Smooth muscle cell (in vitro differentiated cells): ENCODE data around the gene UST. TPM values are rescaled to one million over a fixed set of nuclear protein-coding genes. Genes with fewer than 3 reads are reported as not detected.

Experiments
- DNase-seq: peaks from one replicate; lab custom pipeline; 2025; ENCODE audit not compliant: unreplicated experiment; lab: John Stamatoyannopoulos, UW
- H2AFZ ChIP-seq: fragments of 200-600 bp; sonication (generic); 2 replicates; pipeline ENCODE4 v1.6.0; 2016; ENCODE audit warnings: antibody characterized with exemption, low read depth, mild to moderate bottlenecking
- H3F3A ChIP-seq: fragments of 200-600 bp; sonication (generic); 2 replicates; pipeline ENCODE4 v1.6.0; 2017; ENCODE audit warnings: antibody characterized with exemption, low read depth
- H3K27ac ChIP-seq: fragments of 200-600 bp; sonication (generic); 2 replicates; pipeline ENCODE4 v1.5.1; 2016; ENCODE audit warnings: low read depth, mild to moderate bottlenecking
- H3K27me3 ChIP-seq: fragments of 200-600 bp; sonication (generic); 2 replicates; pipeline ENCODE4 v1.6.1; 2016; ENCODE audit warnings: low read depth, mild to moderate bottlenecking
- H3K36me3 ChIP-seq: fragments of 200-600 bp; sonication (generic); 2 replicates; pipeline ENCODE4 v1.5.1; 2016; ENCODE audit warnings: low read depth
- H3K4me1 ChIP-seq: fragments of 200-600 bp; sonication (generic); 2 replicates; pipeline ENCODE4 v1.5.1; 2016; ENCODE audit warnings: low read depth
- H3K4me2 ChIP-seq: fragments of 200-600 bp; sonication (generic); 2 replicates; pipeline ENCODE4 v1.6.0; 2016; ENCODE audit warnings: mild to moderate bottlenecking
- H3K4me3 ChIP-seq: fragments of 200-600 bp; sonication (generic); 2 replicates; pipeline ENCODE4 v1.5.1; 2016; ENCODE audit warnings: mild to moderate bottlenecking
- H3K79me2 ChIP-seq: fragments of 200-600 bp; sonication (generic); 2 replicates; pipeline ENCODE4 v1.6.0; 2016; ENCODE audit warnings: low read depth, mild to moderate bottlenecking
- H3K9ac ChIP-seq: fragments of 200-600 bp; sonication (generic); 2 replicates; pipeline ENCODE4 v1.6.0; 2016; ENCODE audit warnings: low read depth
- H3K9me3 ChIP-seq: fragments of 200-600 bp; sonication (generic); replicated peaks from 2 replicates; pipeline ENCODE4 v1.5.1; 2016; ENCODE audit warnings: low read depth
- H4K20me1 ChIP-seq: fragments of 200-600 bp; sonication (generic); 2 replicates; pipeline ENCODE4 v1.6.0; 2016; ENCODE audit warnings: low read depth
- WGBS: methylation state at CpG from one replicate; pipeline ENCODE4 v1.1.7; 2016; ENCODE audit warnings: low lambda C conversion rate; 5-methylcytosine and 5-hydroxymethylcytosine counted together
- polyA plus RNA-seq: library from polyadenylated mRNA; unstranded; fragments of >200 nt; fragmentation: Nextera tagmentation; extraction: Ambion mirVana; gene quantifications from 2 replicates; pipeline ENCODE4 v1.2.1, GENCODE V29; 2016
- total RNA-seq: library from RNA; depleted of rRNA; stranded (reverse); fragments of >200 nt; gene quantifications from 2 replicates; pipeline ENCODE4 v1.2.3, GENCODE V29; 2014
- TF ChIP-seq, protein P1 (sequence below): fragments of 200-600 bp; sonication (generic); IDR thresholded peaks from 2 replicates; pipeline ENCODE4 v1.5.1; 2017; ENCODE audit warnings: borderline replicate concordance, mild to moderate bottlenecking, antibody characterized with exemption; ENCODE audit not compliant: insufficient read depth, poor library complexity, severe bottlenecking

The UST gene
- total and polyA plus RNA-seq, 2 experiments from 2014 or later, result 16.1 to 19.5 TPM

DNA sequence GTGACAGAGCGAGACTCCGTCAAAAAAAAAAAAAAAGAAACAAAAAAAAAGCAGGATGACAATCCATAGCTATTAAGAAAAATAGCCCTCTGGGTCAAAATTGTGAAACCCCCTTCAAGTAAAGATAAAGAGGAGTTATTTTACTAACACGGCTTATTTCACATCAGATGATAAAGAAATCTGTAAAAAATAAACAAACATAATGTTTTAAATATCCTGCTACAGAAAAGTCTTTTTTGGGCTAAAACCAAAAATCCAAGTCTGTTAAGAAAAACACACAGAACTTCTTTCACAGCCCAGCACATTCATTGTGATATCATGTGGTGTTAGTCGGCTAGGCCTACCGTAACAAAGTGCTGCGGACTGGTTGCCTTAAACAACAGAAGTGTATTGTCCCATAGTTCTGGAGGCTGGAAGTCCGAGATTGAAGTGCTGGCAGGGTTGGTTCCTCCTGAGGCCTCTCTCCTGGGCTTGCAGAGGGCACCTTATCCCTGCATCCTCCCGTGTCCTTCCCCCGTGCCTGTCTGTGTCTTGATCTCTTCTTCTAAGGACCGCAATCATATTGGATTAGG, 331.5 kb downstream of the UST start:
- H3K9ac ChIP-seq, result no peak overlapping the region
- no peaks in the 10 kb centered on the region for H3K36me3 ChIP-seq
- no peaks in the 10 kb centered on the region for H4K20me1 ChIP-seq
- H3K4me2 ChIP-seq, result no peak overlapping the region
- no peaks in the 10 kb centered on the region for H3K79me2 ChIP-seq
- no peaks in the 10 kb centered on the region for H3K9me3 ChIP-seq
- H3K4me1 ChIP-seq, result no peaks in the 10 kb centered on the region
- no peak overlapping the region for H3K4me3 ChIP-seq
- peaks cover 9% of the 10 kb centered on the region for H3F3A ChIP-seq
- no peak for DNase-seq
- H3K27me3 ChIP-seq, result no peaks in the 10 kb centered on the region
- TF ChIP-seq, protein P1, sequence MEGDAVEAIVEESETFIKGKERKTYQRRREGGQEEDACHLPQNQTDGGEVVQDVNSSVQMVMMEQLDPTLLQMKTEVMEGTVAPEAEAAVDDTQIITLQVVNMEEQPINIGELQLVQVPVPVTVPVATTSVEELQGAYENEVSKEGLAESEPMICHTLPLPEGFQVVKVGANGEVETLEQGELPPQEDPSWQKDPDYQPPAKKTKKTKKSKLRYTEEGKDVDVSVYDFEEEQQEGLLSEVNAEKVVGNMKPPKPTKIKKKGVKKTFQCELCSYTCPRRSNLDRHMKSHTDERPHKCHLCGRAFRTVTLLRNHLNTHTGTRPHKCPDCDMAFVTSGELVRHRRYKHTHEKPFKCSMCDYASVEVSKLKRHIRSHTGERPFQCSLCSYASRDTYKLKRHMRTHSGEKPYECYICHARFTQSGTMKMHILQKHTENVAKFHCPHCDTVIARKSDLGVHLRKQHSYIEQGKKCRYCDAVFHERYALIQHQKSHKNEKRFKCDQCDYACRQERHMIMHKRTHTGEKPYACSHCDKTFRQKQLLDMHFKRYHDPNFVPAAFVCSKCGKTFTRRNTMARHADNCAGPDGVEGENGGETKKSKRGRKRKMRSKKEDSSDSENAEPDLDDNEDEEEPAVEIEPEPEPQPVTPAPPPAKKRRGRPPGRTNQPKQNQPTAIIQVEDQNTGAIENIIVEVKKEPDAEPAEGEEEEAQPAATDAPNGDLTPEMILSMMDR, result no peak
- WGBS, result 73% methylated on average over 10 of the region's 10 CpGs
- H3K27ac ChIP-seq, result no peak overlapping the region
- H2AFZ ChIP-seq, result no peak overlapping the region

DNA sequence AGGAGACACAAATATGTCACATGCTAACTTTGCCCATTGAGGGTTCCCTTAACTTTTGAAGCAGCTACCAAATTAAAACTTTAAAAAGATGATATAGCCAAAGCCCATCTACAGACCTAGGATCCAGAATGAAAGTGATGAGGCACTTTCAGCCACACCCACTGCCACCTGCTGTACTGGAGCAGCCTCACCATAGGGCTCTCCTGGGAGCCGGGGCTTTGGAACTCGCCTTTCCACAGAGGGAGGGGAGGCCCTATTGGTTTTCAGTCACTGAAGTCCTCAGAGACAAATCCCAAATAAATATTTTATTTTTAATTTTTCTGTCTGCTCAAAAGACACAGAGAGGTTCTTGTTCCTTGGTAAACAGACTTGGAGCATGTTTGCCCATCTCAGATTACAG, 332.6 kb downstream of the UST start:
- Histone ChIP-seq H3K4me2 (no peak overlapping the region), H3K79me2 (no peaks in the 10 kb centered on the region)

DNA sequence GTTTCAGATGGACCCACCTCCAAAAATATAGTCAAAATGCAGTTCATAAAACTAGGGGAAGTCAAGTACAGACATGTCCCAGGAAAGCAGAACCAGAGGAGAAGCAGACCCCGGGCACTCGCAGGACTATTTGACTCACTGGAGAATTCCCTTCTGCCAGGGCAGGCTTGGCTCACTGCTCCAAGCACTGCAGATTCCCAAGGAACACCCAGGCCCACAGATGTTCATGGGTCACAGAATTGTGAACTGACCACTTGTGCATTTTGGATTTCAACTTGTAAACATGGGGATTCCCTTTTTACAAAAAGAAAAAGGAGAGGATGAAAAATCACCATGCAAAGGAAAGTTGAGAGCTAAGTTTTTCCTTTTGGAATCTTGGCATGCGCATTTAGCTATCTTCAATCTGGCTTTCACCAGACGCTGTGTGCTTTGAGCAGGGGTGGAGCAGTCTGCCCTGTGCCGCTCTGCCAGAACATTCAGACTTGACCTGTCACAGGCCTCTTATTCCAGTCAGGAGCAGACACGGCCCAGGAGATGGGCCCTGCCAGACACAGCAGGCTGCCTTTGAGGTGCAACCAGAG, 333.2 kb downstream of the UST start:
- peak overlapping the region; percentile 8 for H3K9ac ChIP-seq
- no peaks in the 10 kb centered on the region for H3K4me1 ChIP-seq
- no peaks in the 10 kb centered on the region for H3K36me3 ChIP-seq
- TF ChIP-seq, protein P1, result no peak
- H3K27ac ChIP-seq, result peak overlapping the region; percentile 68
- H3K9me3 ChIP-seq, result no peaks in the 10 kb centered on the region
- 21% methylated on average over 6 of the region's 6 CpGs for WGBS
- H3K4me2 ChIP-seq, result peak overlapping the region; percentile 31
- no peaks in the 10 kb centered on the region for H3K79me2 ChIP-seq
- no peak overlapping the region for H2AFZ ChIP-seq
- peaks cover 9% of the 10 kb centered on the region for H3F3A ChIP-seq
- H3K27me3 ChIP-seq, result no peaks in the 10 kb centered on the region
- H3K4me3 ChIP-seq, result no peak overlapping the region
- DNase-seq, result no peak
- no peaks in the 10 kb centered on the region for H4K20me1 ChIP-seq

More for the DNA sequence above, 332.6 kb downstream of the UST start:
- H3K9me3 ChIP-seq, result no peaks in the 10 kb centered on the region
- H3K36me3 ChIP-seq, result no peaks in the 10 kb centered on the region
- peak overlapping the region; percentile 68 for H3K27ac ChIP-seq
- H4K20me1 ChIP-seq, result no peaks in the 10 kb centered on the region
- H3K4me3 ChIP-seq, result no peak overlapping the region
- H3F3A ChIP-seq, result peaks cover 9% of the 10 kb centered on the region
- no peak for DNase-seq
- H2AFZ ChIP-seq, result no peak overlapping the region
- TF ChIP-seq, protein P1, result no peak
- no peaks in the 10 kb centered on the region for H3K4me1 ChIP-seq
- no peak overlapping the region for H3K9ac ChIP-seq
- WGBS, result 83% methylated on average over 2 of the region's 2 CpGs
- no peaks in the 10 kb centered on the region for H3K27me3 ChIP-seq

DNA sequence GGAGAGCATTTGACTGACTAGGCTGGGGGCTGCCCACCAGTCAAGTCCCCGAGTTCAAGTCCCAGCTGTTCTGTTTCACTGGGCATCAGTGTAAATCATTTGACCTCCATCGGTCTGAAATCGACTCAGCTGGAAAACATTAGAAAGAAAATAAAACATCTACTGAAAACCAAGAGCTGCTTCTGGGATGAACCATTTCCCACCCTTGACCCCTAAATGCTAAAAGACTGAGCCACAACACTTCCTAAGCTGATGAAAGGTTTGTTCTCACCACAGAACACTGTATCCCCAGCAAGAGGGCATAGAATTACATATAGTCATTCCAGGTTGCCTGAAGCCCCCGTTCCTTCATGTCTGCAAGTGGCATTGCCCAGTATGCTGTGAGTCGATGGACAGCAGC, 333.7 kb downstream of the UST start:
- Histone ChIP-seq H3K79me2 (no peaks in the 10 kb centered on the region), H3K27ac (peak overlapping the region; percentile 68), H3K9me3 (no peaks in the 10 kb centered on the region), H4K20me1 (no peaks in the 10 kb centered on the region), H2AFZ (no peak overlapping the region), H3K4me3 (no peak overlapping the region), H3K9ac (peak overlapping the region; percentile 8), H3K36me3 (no peaks in the 10 kb centered on the region), H3K4me1 (no peaks in the 10 kb centered on the region), H3F3A (peaks cover 9% of the 10 kb centered on the region), H3K4me2 (peak overlapping the region; percentile 31), H3K27me3 (no peaks in the 10 kb centered on the region)
- TF ChIP-seq, protein P1, result no peak
- WGBS, result 76% methylated on average over 5 of the region's 5 CpGs
- no peak for DNase-seq
